Neural cell (in vitro differentiated cells): ENCODE measurements around the gene SIM1.

Source experiments
- EZH2 ChIP-seq: fragments of 200-600, 300-800 bp; shearing (Covaris generic), sonication (generic); IDR thresholded peaks from 2 replicates; pipeline ENCODE4 v1.6.1; 2014; ENCODE audit warnings: antibody characterized with exemption, low read length, borderline replicate concordance, mild to moderate bottlenecking; ENCODE audit not compliant: insufficient read depth, poor library complexity, severe bottlenecking
- TAF1 ChIP-seq: IDR thresholded peaks from 2 replicates; pipeline ENCODE4 v1.6.1; 2012; ENCODE audit warnings: low read depth
- TF ChIP-seq, protein P1 (sequence below): fragments of 450-650 bp; IDR thresholded peaks from 2 replicates; pipeline ENCODE4 v1.5.1; 2014; ENCODE audit warnings: antibody characterized with exemption, mild to moderate bottlenecking, moderate library complexity; ENCODE audit not compliant: poor library complexity, severe bottlenecking

DNA sequence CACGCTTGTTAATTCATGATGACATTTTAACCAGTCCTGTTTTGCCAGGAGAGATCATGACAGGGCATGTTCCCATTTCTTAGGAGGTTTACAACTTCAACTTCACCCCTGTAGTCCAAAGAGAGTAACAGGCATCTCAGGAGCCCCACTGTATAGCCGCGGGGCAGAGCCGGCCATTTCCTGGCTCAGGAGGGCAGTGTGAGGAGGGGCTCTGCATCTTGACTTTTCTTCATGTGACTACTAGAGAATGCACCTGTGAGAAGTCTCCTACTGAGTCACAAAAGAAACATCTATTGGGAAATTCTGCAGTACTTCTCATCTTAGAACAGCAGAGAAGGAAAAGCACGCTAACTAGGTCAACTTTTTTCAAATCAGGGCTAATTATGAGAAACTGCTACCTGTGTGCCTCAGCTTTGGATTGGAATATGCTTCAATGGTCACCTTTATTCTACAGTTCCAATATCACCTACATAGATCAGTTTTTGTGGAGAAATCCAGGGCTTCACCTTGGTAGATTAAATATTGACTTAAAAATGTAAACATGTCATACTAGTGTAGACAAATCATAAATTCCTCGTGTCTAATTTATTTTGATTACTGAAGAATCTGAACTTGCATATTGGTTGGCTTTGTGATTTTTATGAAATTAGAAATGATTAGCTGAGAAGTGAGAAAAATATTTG lies 28.6 kb upstream of the SIM1 start:
- TF ChIP-seq, protein P1, sequence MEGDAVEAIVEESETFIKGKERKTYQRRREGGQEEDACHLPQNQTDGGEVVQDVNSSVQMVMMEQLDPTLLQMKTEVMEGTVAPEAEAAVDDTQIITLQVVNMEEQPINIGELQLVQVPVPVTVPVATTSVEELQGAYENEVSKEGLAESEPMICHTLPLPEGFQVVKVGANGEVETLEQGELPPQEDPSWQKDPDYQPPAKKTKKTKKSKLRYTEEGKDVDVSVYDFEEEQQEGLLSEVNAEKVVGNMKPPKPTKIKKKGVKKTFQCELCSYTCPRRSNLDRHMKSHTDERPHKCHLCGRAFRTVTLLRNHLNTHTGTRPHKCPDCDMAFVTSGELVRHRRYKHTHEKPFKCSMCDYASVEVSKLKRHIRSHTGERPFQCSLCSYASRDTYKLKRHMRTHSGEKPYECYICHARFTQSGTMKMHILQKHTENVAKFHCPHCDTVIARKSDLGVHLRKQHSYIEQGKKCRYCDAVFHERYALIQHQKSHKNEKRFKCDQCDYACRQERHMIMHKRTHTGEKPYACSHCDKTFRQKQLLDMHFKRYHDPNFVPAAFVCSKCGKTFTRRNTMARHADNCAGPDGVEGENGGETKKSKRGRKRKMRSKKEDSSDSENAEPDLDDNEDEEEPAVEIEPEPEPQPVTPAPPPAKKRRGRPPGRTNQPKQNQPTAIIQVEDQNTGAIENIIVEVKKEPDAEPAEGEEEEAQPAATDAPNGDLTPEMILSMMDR: no peak
- TF ChIP-seq TAF1: no peak
- TF ChIP-seq EZH2: no peak
